GM12873 (cell line): ENCODE measurements around the gene CD38.

Source experiments
- CTCF ChIP-seq: IDR thresholded peaks from 2 replicates; pipeline ENCODE4 v1.5.1; 2012; ENCODE audit warnings: low read depth, mild to moderate bottlenecking, moderate library complexity, low read length, control low read depth; ENCODE audit not compliant: insufficient read depth; ENCODE audit errors: missing control alignments

Gene CD38

GRCh38 chr4:15868826-15869413 is 90.8 kb downstream of the CD38 start:
- no peak for TF ChIP-seq CTCF

- TF ChIP-seq CTCF: no peak
Observed at GRCh38 chr4:15870079-15870478, 92.0 kb downstream of the CD38 start.

GRCh38 chr4:15870921-15871664 is 93.0 kb downstream of the CD38 start:
- TF ChIP-seq CTCF: no peak

GRCh38 chr4:15873117-15873516 is 95.0 kb downstream of the CD38 start:
- no peak for TF ChIP-seq CTCF

- no peak for TF ChIP-seq CTCF
Observed at GRCh38 chr4:15874671-15875070, 96.5 kb downstream of the CD38 start.

GRCh38 chr4:15875663-15876460 is 97.7 kb downstream of the CD38 start:
- TF ChIP-seq CTCF: no peak

- no peak for TF ChIP-seq CTCF
Observed at GRCh38 chr4:15878011-15878410, 99.9 kb downstream of the CD38 start.
